Activated CD8-positive, alpha-beta memory T cell treated with anti-CD3 and anti-CD28 coated beads, Interleukin-2, amount 50 U/mL, for 4 hours (primary cell): ENCODE data around the gene MPND.

ENCODE experiments used
- DNase-seq: peaks from one replicate; pipeline ENCODE4 v3.0.0-alpha.2; 2020

The MPND gene

DNA sequence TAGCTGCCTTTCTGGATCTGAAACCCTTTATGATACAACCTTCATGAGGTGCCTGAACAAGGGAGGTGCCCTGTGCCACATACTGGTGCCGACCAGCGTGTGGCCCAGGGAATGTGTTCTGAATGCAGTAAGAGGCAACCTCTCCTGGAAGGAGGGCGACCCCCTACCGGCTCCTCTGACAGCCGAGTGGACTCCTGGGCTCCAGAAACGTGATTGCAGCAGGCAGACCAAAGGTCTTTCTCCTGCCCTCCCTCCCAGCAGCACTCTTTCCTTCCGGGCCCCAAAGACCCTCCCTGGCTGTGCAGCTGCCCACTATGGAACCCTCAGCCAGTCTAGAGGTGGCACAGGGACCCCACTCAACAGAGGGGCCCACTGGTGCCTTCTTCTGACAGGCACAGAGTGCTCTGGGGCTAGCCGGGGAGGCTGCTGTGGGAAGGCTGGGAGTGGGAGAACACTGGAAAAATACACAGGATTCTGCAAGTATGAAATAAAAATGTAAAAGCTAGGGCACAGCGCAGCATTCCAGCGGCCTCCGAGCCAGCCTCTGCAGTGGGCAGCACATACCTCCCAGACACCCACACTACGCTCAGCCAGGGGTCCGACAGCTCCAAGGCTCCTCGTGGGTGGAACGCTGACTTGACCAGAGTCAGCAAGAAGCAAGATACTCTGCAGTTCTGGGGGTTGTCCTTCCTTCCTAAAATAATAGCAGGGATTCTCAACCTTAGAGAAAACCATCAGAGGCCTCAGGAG lies 42.1 kb downstream of the MPND start:
- no peak for DNase-seq

- no peak for DNase-seq
These were observed 42.9 kb downstream of the MPND start for GRCh38 chr19:4386041-4386782.

GRCh38 chr19:4388337-4389063 lies 45.1 kb downstream of the MPND start:
- no peak for DNase-seq

DNA sequence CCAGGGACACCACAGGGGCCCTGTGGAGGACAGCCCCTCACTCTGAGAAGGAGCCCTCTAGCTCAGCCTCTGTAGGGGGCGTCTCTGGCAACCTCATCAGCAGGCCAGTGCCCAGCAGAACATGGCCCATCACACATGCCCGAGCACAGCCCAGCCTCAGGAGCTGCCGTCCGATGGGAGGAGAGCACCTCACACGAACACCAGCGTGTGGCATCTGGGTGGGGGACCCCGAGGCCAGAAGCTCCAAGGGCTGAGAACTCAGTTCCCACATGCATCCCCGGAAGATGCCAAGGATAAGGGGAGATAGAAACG lies 45.7 kb downstream of the MPND start:
- DNase-seq = no peak

- DNase-seq = no peak
These were observed 46.2 kb downstream of the MPND start for GRCh38 chr19:4389511-4390016.

- no peak for DNase-seq
These were observed 46.7 kb downstream of the MPND start for GRCh38 chr19:4390017-4390566.

GRCh38 chr19:4390567-4391305 lies 47.4 kb downstream of the MPND start:
- DNase-seq = no peak

DNA sequence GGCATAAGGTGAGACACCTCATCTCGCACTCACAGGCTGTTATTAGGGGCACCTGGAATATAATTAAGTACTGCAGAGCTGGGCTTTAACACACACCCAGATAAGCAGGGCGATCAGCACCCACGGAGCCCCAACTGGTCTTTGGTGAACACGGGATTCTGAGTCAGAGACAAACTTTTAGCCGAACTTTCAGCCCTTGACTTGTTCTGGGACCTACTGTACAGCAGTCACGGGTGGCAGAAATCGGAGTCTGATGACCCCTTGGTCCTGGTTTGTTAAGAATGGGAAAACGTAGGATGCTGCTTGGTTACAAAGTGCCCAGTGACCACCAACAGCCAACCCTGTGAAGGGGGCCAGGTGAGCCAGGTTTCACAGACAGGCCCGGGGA lies 47.9 kb downstream of the MPND start:
- DNase-seq = no peak

- no peak for DNase-seq
These were observed 48.5 kb downstream of the MPND start for GRCh38 chr19:4391701-4392483.

- no peak for DNase-seq
These were observed 50.7 kb downstream of the MPND start for GRCh38 chr19:4393947-4394590.

DNA sequence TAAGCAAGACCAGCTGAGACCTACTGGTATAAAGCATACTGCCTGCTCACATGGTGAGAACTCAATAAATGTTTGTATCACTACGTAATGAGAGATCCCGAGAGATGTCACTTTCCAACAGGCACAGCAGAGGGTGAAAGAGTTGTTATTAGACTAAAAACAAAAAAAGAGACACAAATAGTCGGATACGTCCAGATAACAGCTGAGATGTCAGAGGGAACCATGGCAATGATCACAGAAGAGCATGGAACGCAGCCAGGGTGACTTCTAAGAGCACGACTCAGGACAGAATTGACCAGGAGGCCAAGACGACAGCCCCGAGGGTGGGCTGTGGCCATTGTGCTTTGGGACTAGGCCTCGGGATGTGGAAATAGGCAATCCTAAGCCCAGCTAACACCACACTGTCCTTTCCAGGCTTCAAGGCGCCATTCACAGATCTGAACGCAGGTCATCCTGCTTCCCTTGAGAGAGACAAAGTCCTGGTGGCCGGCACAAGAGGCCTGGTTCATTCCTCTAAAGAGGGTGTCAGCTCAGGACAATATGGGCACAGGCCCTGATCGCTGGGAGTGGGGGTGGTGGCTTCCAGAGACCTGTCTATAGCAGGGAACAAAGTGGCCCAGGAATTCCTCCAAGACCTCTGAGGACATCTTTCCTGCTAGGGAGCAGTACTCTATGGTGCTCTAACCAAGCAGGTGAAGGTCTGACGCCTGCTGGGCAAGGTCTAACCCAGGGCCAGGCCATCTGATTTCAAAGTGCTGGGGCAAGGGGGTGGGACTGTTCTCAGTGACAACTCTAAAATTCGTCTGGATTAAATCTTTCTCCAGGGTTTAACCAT lies 53.8 kb downstream of the MPND start:
- DNase-seq = no peak

DNA sequence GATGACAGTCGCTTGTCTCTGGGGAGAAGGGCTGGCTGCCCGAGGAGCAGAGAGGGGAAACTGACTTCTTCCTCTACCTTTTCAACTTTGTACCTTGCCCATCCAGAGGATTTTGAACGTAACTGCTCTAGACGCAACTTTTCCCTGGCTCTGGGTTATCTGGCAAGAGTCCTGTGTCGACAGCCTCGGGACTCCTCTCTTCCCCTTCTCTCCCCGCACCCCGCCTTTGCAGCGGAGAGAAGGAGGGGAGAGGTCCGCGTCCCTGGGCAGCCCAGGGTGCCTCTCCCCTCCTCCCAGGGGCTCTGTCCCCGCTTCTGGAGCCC lies 56.4 kb downstream of the MPND start:
- DNase-seq = no peak

- peak; percentile 91 for DNase-seq
These were observed 57.0 kb downstream of the MPND start, which contains the start of gene SH3GL1 for GRCh38 chr19:4400135-4400936. SH3GL1 (minus strand) TSS chr19:4400547; CDS start chr19:4400368, 179 bp downstream.

DNA sequence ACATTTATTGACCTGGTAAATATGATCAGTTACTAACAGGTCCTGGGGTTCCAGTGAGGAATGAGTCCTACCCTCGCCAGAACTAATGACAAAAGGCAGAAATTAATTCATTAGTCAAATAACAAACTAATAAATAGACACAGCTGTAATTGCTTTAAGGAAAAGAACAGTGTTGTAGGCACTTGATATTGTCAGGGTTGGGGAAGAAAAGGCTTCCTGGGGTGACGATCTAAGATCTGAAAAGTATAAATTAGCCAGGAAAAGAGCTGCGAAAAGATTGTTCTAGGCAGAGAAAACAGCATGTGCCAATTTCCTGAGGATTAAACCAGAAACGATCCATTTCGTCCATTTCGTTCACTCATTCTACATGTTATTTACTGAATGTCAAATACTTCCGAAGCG lies 58.4 kb downstream of the MPND start:
- no peak for DNase-seq

GRCh38 chr19:4402171-4403004 lies 59.0 kb downstream of the MPND start, which contains the start of gene CHAF1A:
CHAF1A (plus strand) TSS chr19:4402640; CDS start chr19:4402763, 123 bp downstream.
- peak; percentile 99 for DNase-seq

DNA sequence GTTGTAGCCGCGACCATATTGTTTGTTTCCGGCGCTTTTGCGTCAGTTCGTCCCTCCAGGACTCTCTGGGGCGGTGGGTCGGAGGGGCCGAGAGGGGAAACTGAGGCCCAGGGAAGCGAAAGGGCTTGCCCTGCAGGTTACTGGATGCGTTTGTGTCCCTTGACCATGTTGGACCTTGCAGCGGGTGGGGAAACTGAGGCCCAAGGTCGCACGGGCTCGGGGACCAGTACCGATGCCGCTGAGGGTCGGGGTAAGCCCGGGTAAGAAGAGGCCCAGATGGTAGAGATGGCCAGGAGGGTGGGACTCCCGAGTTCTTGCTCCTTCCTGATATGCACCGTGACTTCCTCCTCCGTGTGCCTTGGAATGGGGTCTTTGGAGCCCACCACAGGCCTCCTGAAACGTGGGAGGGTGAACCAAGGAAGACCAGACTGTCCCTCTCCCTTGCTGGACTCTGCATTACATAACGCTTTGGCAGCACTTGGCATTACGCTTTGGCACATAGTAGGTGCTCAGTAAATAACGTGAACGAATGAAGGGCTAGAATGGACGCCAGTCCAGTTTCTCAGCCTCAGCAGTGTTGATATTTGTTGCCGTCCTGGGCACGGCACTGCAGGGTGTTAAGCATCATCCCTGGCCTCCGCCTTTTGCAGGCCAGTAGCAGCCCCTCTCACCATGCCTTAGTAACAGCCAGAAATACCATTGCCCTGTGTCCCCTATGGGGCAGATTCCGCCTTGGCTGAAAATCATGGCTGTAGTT lies 59.8 kb downstream of the MPND start:
- no peak for DNase-seq

DNA sequence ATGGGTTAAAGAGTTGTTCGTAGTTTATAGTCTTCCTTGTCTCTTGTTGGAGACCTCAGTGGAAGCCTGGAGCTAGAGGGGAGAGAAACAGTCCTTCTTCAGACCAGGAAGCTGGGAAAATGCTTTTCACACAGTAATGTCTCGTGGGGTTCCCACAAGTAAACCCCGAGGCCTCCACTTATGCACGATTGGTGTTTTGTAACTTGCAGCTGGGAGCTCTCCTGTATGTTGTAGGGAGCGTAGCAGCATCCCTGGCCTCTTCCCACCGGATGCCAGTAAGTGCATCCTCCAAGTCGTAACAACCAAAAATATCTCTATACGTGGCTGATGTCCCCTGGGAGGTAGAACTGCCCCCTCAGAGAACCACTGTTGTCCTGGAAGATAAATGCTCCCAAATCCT lies 62.6 kb downstream of the MPND start:
- DNase-seq = no peak

- no peak for DNase-seq
These were observed 63.3 kb downstream of the MPND start for GRCh38 chr19:4406626-4407025.
